Lower lobe of right lung (tissue), 2 donors: Measurements from ENCODE around the gene MED9. TPM values are rescaled to one million over a fixed set of nuclear protein-coding genes. Genes with fewer than 3 reads are reported as not detected.

ENCODE experiments used
- ATAC-seq, 2 donors: fragments of 200-7000 bp; cut with Tn5 transposase; one replicate each; pipeline ENCODE4 v1.9.1; 2020 to 2022; ENCODE audit warnings: mild to moderate bottlenecking in 2 of 2, moderate library complexity in 2 of 2
- DNase-seq: peaks from one replicate; pipeline ENCODE4 v3.0.0-alpha.2; 2020
- H3K27ac ChIP-seq: fragments of 200-600 bp; one replicate; pipeline ENCODE4 v1.8.0; 2022
- H3K27me3 ChIP-seq: fragments of 200-600 bp; one replicate; pipeline ENCODE4 v1.8.0; 2022; ENCODE audit warnings: low read depth
- H3K36me3 ChIP-seq: fragments of 200-600 bp; one replicate; pipeline ENCODE4 v1.8.0; 2022; ENCODE audit warnings: mild to moderate bottlenecking
- H3K4me1 ChIP-seq: fragments of 200-600 bp; one replicate; pipeline ENCODE4 v1.8.0; 2022
- H3K4me3 ChIP-seq: fragments of 200-600 bp; one replicate; pipeline ENCODE4 v1.8.0; 2022; ENCODE audit warnings: mild to moderate bottlenecking
- H3K9me3 ChIP-seq: fragments of 200-600 bp; one replicate; pipeline ENCODE4 v1.8.0; 2022
- CTCF ChIP-seq: fragments of 200-600 bp; IDR thresholded peaks from one replicate; pipeline ENCODE4 v1.8.0; 2022; ENCODE audit warnings: antibody characterized with exemption, mild to moderate bottlenecking
- intact Hi-C: fragments of 100-400 bp; cut with DNase I; formaldehyde crosslinking; loops from one replicate; pipeline ENCODE4 v1.11.0; 2022
- total RNA-seq: library from RNA; stranded (reverse); fragmentation: NEBNext Ultra II Directional; extraction: Animal tissue kit (Norgen Biotek cat#: 25700); gene quantifications from one replicate; pipeline ENCODE4 v1.2.1, GENCODE V29; 2021
- donor health status: DM: no; HTN: yes; CAD: no; lungs with severe emphysema.

Gene MED9
- total RNA-seq, 1 donor from 2014 or later = 14.5 TPM

GRCh38 chr17:17497845-17498520 is 21.2 kb downstream of the MED9 start:
- ATAC-seq = no peak
- Histone ChIP-seq H3K27ac (no peak overlapping the region), H3K4me3 (no peak overlapping the region), H3K27me3 (no peaks in the 10 kb centered on the region), H3K4me1 (peaks cover 23% of the 10 kb centered on the region), H3K36me3 (no peaks in the 10 kb centered on the region), H3K9me3 (no peaks in the 10 kb centered on the region)
- no peak for DNase-seq
- intact Hi-C loops = no loop called here
- no peak for TF ChIP-seq CTCF

GRCh38 chr17:17498606-17499301 is 22.0 kb downstream of the MED9 start:
- DNase-seq (no peak), ATAC-seq (no peak)
- intact Hi-C loops = no loop called here
- H3K4me1 ChIP-seq = peaks cover 23% of the 10 kb centered on the region
- H3K36me3 ChIP-seq = no peaks in the 10 kb centered on the region
- H3K9me3 ChIP-seq = no peaks in the 10 kb centered on the region
- H3K27me3 ChIP-seq = no peaks in the 10 kb centered on the region
- no peak overlapping the region for H3K4me3 ChIP-seq
- no peak for TF ChIP-seq CTCF
- H3K27ac ChIP-seq = no peak overlapping the region

- DNase-seq (no peak), ATAC-seq (no peak)
- intact Hi-C loops = no loop called here
- Histone ChIP-seq H3K4me1 (peaks cover 20% of the 10 kb centered on the region), H3K4me3 (no peak overlapping the region), H3K27me3 (no peaks in the 10 kb centered on the region), H3K9me3 (no peaks in the 10 kb centered on the region), H3K36me3 (no peaks in the 10 kb centered on the region), H3K27ac (no peak overlapping the region)
- no peak for TF ChIP-seq CTCF
Measured at GRCh38 chr17:17499402-17500145, 22.8 kb downstream of the MED9 start.

- no peaks in the 10 kb centered on the region for H3K9me3 ChIP-seq
- DNase-seq (no peak), ATAC-seq (no peak)
- peaks cover 6% of the 10 kb centered on the region for H3K4me1 ChIP-seq
- intact Hi-C loops = no loop called here
- H3K27me3 ChIP-seq = no peaks in the 10 kb centered on the region
- H3K36me3 ChIP-seq = no peaks in the 10 kb centered on the region
- TF ChIP-seq CTCF = no peak
- H3K27ac ChIP-seq = no peak overlapping the region
- no peak overlapping the region for H3K4me3 ChIP-seq
Measured at GRCh38 chr17:17500999-17501605, 24.3 kb downstream of the MED9 start.

- peak; percentile 3 for DNase-seq
- no peak for ATAC-seq
- intact Hi-C loops = no loop called here
- Histone ChIP-seq H3K4me1 (no peaks in the 10 kb centered on the region), H3K9me3 (no peaks in the 10 kb centered on the region), H3K27me3 (no peaks in the 10 kb centered on the region), H3K4me3 (no peak overlapping the region), H3K36me3 (no peaks in the 10 kb centered on the region), H3K27ac (no peak overlapping the region)
- no peak for TF ChIP-seq CTCF
Measured at GRCh38 chr17:17502741-17503565, 26.2 kb downstream of the MED9 start.
